GM23338 (cell line): ENCODE results near the gene NIM1K. TPM values are rescaled to one million over a fixed set of nuclear protein-coding genes. Genes with fewer than 3 reads are reported as not detected.
A peak's percentile ranks its signal among the peaks of the same experiment; 100 is the strongest.
"Not testable (repeated sequence)": the region's sequence is repeated elsewhere in the genome, so short reads cannot be mapped to it uniquely, and the experiment has no call there.

Experiments
- ATAC-seq: fragments of 200-7000 bp; cut with Tn5 transposase; 3 replicates; pipeline ENCODE4 v1.9.1; 2020
- DNase-seq: peaks from one replicate; pipeline ENCODE4 v3.0.0-alpha.2; 2015; ENCODE audit warnings: low spot score
- H2AFZ ChIP-seq: fragments of 200-600 bp; sonication (generic); 2 replicates; pipeline ENCODE4 v1.8.0; 2016; ENCODE audit warnings: antibody characterized with exemption, mild to moderate bottlenecking, moderate library complexity
- H3F3A ChIP-seq: fragments of 200-600 bp; sonication (generic); replicated peaks from 2 replicates; pipeline ENCODE4 v1.8.0; 2017; ENCODE audit warnings: antibody characterized with exemption, mixed run types, low read depth
- H3K27ac ChIP-seq: fragments of 200-600 bp; sonication (generic); 2 replicates; pipeline ENCODE4 v1.6.1; 2016; ENCODE audit warnings: low read depth
- H3K27me3 ChIP-seq: fragments of 200-600 bp; sonication (generic); 2 replicates; pipeline ENCODE4 v1.8.0; 2016; ENCODE audit warnings: mild to moderate bottlenecking, mixed run types, moderate library complexity; ENCODE audit not compliant: insufficient read depth
- H3K36me3 ChIP-seq: fragments of 200-600 bp; sonication (generic); 2 replicates; pipeline ENCODE4 v1.8.0; 2016; ENCODE audit warnings: mild to moderate bottlenecking; ENCODE audit not compliant: insufficient read depth
- H3K4me1 ChIP-seq: fragments of 200-600 bp; sonication (generic); 2 replicates; pipeline ENCODE4 v1.8.0; 2016; ENCODE audit warnings: mild to moderate bottlenecking, moderate library complexity; ENCODE audit not compliant: insufficient read depth
- H3K4me2 ChIP-seq: fragments of 200-600 bp; sonication (generic); 2 replicates; pipeline ENCODE4 v1.7.1; 2017; ENCODE audit warnings: mixed run types
- H3K4me3 ChIP-seq: fragments of 200-600 bp; sonication (generic); 2 replicates; pipeline ENCODE4 v1.6.1; 2016; ENCODE audit warnings: mixed run types
- H3K79me2 ChIP-seq: fragments of 200-600 bp; sonication (generic); replicated peaks from 2 replicates; pipeline ENCODE4 v1.8.0; 2017; ENCODE audit warnings: mild to moderate bottlenecking; ENCODE audit not compliant: insufficient read depth
- H3K9me2 ChIP-seq: fragments of 200-600 bp; sonication (generic); 2 replicates; pipeline ENCODE4 v1.8.0; 2017; ENCODE audit not compliant: insufficient read depth
- H4K20me1 ChIP-seq: fragments of 200-600 bp; sonication (generic); replicated peaks from 2 replicates; pipeline ENCODE4 v1.8.0; 2017; ENCODE audit warnings: mild to moderate bottlenecking; ENCODE audit not compliant: insufficient read depth
- H3K27ac Mint-ChIP-seq: 2 replicates; pipeline ENCODE4 v1.8.0; 2020; ENCODE audit warnings: inconsistent platforms, mild to moderate bottlenecking, moderate library complexity, mixed read lengths
- H3K27me3 Mint-ChIP-seq: 3 replicates; pipeline ENCODE4 v1.8.0; 2022; ENCODE audit warnings: low read depth, mild to moderate bottlenecking, moderate library complexity, mixed read lengths, inconsistent platforms; ENCODE audit not compliant: insufficient read depth, poor library complexity
- H3K36me3 Mint-ChIP-seq: 3 replicates; pipeline ENCODE4 v1.8.0; 2021; ENCODE audit warnings: low read depth, mild to moderate bottlenecking, inconsistent platforms, moderate library complexity, mixed read lengths
- H3K4me1 Mint-ChIP-seq: 3 replicates; pipeline ENCODE4 v1.8.0; 2020; ENCODE audit warnings: mild to moderate bottlenecking, inconsistent platforms, mixed read lengths
- H3K4me3 Mint-ChIP-seq: 3 replicates; pipeline ENCODE4 v1.8.0; 2021; ENCODE audit warnings: moderate library complexity, mild to moderate bottlenecking, inconsistent platforms, mixed read lengths
- H3K9me3 Mint-ChIP-seq: 3 replicates; pipeline ENCODE4 v1.8.0; 2020; ENCODE audit warnings: moderate library complexity, mild to moderate bottlenecking, inconsistent platforms, mixed read lengths
- EZH2 ChIP-seq: fragments of 200-600 bp; sonication (generic); IDR thresholded peaks from one replicate; pipeline ENCODE4 v1.8.0; 2017; ENCODE audit warnings: antibody characterized with exemption, mild to moderate bottlenecking, low read depth; ENCODE audit not compliant: unreplicated experiment
- NANOG ChIP-seq: IDR thresholded peaks from 2 replicates; pipeline ENCODE4 v1.6.1; 2016; ENCODE audit warnings: antibody characterized with exemption, borderline replicate concordance
- POLR2AphosphoS5 ChIP-seq: IDR thresholded peaks from 2 replicates; pipeline ENCODE4 v1.6.1; 2016; ENCODE audit warnings: antibody characterized with exemption, low read depth
- REST ChIP-seq: IDR thresholded peaks from one replicate; pipeline ENCODE4 v1.6.1; 2018; ENCODE audit warnings: antibody characterized with exemption; ENCODE audit not compliant: unreplicated experiment
- polyA plus RNA-seq: library from polyadenylated mRNA; unstranded; fragments of >200 nt; fragmentation: Nextera tagmentation; extraction: Ambion mirVana; gene quantifications from 2 replicates; pipeline ENCODE4 v1.2.1, GENCODE V29; 2016
- total RNA-seq: library from RNA; depleted of rRNA; stranded (reverse); fragments of >200 nt; shearing (Covaris generic); gene quantifications from 2 replicates; pipeline ENCODE4 v1.2.3, GENCODE V29; 2014

Gene NIM1K
- total and polyA plus RNA-seq, 2 experiments from 2014 or later, result not detected

- not testable (repeated sequence) for ATAC-seq, H3K36me3 Mint-ChIP-seq, H3K9me3 Mint-ChIP-seq, H3K4me3 Mint-ChIP-seq, H3K36me3 ChIP-seq, H3K27me3 Mint-ChIP-seq, H3K79me2 ChIP-seq, H3K27me3 ChIP-seq, H3K4me2 ChIP-seq, H3K27ac Mint-ChIP-seq, H3K27ac ChIP-seq, H3K9me2 ChIP-seq, H3F3A ChIP-seq, DNase-seq, H4K20me1 ChIP-seq, H3K4me3 ChIP-seq, H2AFZ ChIP-seq
- peaks cover 22% of the 10 kb centered on the region for H3K4me1 Mint-ChIP-seq
- peaks cover 13% of the 10 kb centered on the region for H3K4me1 ChIP-seq
These were observed 8.9 kb upstream of the NIM1K start for GRCh38 chr5:43183101-43183500.

GRCh38 chr5:43190755-43191603, 1.0 kb upstream of the NIM1K start:
- H3K4me1 ChIP-seq, result peaks cover 14% of the 10 kb centered on the region
- peak overlapping the region; percentile 60 for H3K4me3 ChIP-seq
- Mint-ChIP-seq H3K4me3 (peak overlapping the region; percentile 75), H3K27me3 (peaks cover 39% of the 10 kb centered on the region), H3K4me1 (peaks cover 9% of the 10 kb centered on the region; the same call in 2 of the 3 replicates), H3K36me3 (no peaks in the 10 kb centered on the region), H3K27ac (no peak overlapping the region), H3K9me3 (no peaks in the 10 kb centered on the region)
- no peaks in the 10 kb centered on the region for H4K20me1 ChIP-seq
- H3F3A ChIP-seq, result no peaks in the 10 kb centered on the region
- H3K27ac ChIP-seq, result no peak overlapping the region
- H3K27me3 ChIP-seq, result peaks cover 54% of the 10 kb centered on the region
- H3K4me2 ChIP-seq, result peak overlapping the region; percentile 82
- no peaks in the 10 kb centered on the region for H3K36me3 ChIP-seq
- no peaks in the 10 kb centered on the region for H3K79me2 ChIP-seq
- TF ChIP-seq POLR2AphosphoS5, result no peak
- peak; percentile 60 for TF ChIP-seq REST
- H3K9me2 ChIP-seq, result no peaks in the 10 kb centered on the region
- no peak for DNase-seq
- H2AFZ ChIP-seq, result no peak overlapping the region
- ATAC-seq, result no peak

GRCh38 chr5:43192558-43193180, 644 bp downstream of the NIM1K start:
- Histone ChIP-seq H4K20me1 (no peaks in the 10 kb centered on the region), H3K27ac (no peak overlapping the region), H2AFZ (peak overlapping the region; percentile 83), H3K79me2 (no peaks in the 10 kb centered on the region), H3K27me3 (peaks cover 54% of the 10 kb centered on the region), H3K4me3 (peak overlapping the region; percentile 60), H3K4me2 (peak overlapping the region; percentile 82), H3K9me2 (no peaks in the 10 kb centered on the region), H3K4me1 (peaks cover 14% of the 10 kb centered on the region), H3F3A (no peaks in the 10 kb centered on the region), H3K36me3 (no peaks in the 10 kb centered on the region)
- Mint-ChIP-seq H3K27ac (no peak overlapping the region), H3K9me3 (no peaks in the 10 kb centered on the region), H3K4me1 (peaks cover 9% of the 10 kb centered on the region; the same call in 2 of the 3 replicates), H3K27me3 (peaks cover 39% of the 10 kb centered on the region), H3K4me3 (peak overlapping the region; percentile 75), H3K36me3 (no peaks in the 10 kb centered on the region)
- ATAC-seq, result peak; percentile 16
- DNase-seq, result no peak
- TF ChIP-seq NANOG, result no peak
- peak; percentile 51 for TF ChIP-seq EZH2
